ENCODE results near the gene PROK2.
A peak's percentile ranks its signal among the peaks of the same experiment; 100 is the strongest.

PROK2 gene, protein sequence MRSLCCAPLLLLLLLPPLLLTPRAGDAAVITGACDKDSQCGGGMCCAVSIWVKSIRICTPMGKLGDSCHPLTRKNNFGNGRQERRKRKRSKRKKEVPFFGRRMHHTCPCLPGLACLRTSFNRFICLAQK

GRCh38 chr3:71784914-71785531 is at the start of gene PROK2:
TSS of gene PROK2 (minus strand) at chr3:71785148. CDS start at chr3:71785052, 96 bp downstream.
- DNase-seq (ENCODE audit: low read depth in 2 of 2) = peak in 1 of 2 donors; percentile 13

DNA sequence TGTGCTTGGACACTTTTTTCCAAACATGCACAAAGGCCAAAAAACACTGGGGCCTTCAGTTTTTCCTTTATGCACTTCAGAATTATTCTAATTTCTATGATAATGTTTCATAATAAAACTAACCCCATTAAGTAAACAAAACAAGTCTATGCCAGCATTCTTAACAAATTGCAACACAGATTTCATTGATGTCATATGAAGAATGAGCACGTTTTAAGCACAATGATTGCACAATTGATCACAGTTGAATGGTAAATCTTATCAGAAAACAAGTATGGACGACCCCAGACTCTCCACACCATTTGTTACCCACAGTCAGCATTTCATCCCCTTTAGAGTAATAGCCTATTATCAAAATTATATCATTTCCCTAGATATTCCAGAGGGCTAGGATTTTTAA is 46.7 kb upstream of the PROK2 start:
- no peak for DNase-seq (ENCODE audit: low read depth in 2 of 2)

GRCh38 chr3:71825551-71826283 is 40.8 kb upstream of the PROK2 start:
- DNase-seq (ENCODE audit: low read depth in 2 of 2) = no peak

DNA sequence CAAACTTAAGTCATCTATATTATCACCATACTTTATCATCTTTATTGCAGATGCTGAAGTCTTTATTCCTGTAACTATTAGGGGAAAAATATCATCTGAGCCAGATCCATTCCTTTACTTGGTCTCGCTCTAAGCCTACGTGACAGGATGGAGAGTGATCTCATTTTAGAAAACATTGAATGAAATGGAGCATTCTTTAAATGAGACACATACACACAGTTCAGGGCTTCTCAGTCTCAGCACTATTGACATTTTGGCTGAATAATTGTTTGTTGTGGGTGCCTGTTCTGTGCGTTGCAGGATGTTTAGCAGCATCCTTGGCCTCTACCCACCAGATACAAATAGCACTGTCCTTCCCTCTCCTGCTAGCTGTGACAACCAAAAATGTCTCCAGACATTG is 36.2 kb upstream of the PROK2 start:
- DNase-seq (ENCODE audit: low read depth in 2 of 2) = no peak

DNA sequence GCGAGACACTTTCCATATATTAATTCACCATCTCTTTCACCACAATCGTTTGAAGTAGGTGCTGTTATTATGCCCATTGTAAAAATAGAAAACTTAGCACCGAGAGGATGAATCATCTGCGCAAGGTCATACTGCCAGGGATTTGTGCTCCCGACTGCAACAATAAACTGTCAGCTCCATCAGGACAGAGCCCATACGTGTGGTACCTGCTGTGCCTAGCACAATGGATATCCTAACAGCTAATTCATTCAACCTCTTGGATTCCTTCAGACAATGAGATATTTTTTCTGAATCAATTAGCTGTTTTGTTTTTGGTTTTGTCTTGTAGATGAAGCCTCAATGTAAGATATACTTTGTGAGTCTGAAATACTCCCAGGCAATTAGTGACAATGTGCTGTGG is 32.3 kb upstream of the PROK2 start:
- DNase-seq (ENCODE audit: low read depth in 2 of 2) = no peak

DNA sequence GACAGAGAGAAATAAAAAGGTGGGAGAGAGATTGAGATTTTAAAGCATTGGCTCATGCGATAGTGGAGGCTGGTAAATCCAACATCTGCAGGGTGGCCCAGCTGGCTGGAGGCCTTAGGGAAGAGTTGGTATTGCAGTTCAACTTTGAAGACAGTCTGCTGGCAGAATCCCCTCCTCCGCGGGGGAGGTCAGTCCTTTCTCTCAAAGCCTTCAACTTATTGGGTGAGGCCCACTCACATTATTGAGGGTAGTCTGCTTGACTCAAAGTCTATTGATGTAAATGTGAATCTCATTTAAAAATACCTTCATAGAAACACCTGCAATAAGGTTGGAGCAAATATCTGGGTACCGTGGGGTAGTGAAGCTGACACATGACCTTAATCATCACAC is 31.8 kb upstream of the PROK2 start:
- DNase-seq (ENCODE audit: low read depth in 2 of 2) = no peak

GRCh38 chr3:71815340-71816067 is 30.6 kb upstream of the PROK2 start:
- DNase-seq (ENCODE audit: low read depth in 2 of 2) = no peak

- DNase-seq (ENCODE audit: low read depth in 2 of 2) = no peak
Measured at GRCh38 chr3:71813704-71814103, 28.8 kb upstream of the PROK2 start.

DNA sequence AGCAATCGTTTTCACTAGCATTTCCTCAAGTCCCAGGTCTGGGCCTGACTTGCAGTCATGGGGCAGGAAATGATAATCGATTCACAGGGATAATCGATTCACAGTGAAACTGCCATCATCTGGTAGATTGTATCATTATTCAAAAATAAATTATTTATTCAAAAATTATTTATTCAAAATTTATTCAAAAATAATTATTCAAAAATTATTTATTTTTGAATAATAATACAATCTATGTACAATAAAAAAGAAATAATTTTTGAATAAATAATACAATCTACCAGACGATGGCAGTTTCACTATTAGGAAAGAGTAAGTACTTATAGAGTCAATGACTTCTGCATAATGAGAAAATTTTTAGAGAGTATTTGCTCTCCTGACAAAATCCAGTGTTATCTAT is 28.1 kb upstream of the PROK2 start:
- DNase-seq (ENCODE audit: low read depth in 2 of 2) = no peak

DNA sequence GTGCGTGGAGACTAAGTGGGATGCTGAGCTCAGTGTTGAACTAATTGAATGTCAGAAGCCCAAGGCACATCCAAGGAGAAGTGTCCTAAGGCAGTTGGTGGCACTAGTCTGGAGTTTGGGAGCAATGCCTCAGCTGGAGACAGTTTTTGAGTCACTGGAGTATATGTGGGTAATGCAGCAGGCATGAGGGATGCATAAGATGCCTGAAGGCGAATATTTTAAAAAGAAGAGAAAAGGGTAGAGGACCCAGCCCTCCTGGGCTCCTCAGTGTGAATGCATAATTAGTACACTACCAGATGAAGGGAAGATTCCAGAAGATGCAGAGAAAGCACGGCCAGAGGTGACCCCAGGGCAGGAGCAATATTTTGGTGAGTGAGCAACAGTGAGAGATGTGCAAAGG is 25.1 kb upstream of the PROK2 start:
- no peak for DNase-seq (ENCODE audit: low read depth in 2 of 2)

DNA sequence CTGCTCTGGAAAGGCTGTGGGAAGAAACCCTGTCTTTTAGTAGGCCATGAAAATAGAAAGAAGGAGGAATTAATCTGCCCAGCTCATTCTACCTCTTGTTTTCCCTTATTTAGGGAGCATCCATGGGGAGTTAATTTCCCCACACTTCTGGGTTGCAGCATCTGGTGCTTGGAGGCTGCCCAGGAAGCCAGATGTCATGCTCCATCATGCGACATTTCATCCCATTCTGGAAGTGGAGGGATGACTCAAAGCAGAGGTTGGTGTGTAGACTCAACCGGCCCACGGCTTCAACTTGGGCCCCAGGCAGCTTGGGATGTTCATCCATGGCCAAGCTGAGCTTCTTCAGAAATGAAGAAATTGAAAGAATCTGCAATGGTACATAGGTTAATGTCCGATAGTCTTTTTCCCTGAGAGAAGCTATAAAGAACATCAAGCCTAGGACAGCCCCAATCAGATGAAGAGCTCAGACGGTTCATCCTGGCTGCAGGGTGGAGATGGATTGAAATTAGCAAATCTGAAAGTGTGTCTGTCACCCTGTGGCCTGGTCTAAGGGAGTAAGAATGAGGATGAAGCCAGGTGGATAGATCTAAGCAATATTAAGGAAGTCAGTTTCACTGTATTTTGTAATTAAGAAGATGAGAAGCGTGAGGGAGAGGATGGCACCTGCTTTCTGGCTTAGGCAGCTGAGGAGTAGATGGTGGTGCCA is 24.5 kb upstream of the PROK2 start:
- DNase-seq (ENCODE audit: low read depth in 2 of 2) = no peak

DNA sequence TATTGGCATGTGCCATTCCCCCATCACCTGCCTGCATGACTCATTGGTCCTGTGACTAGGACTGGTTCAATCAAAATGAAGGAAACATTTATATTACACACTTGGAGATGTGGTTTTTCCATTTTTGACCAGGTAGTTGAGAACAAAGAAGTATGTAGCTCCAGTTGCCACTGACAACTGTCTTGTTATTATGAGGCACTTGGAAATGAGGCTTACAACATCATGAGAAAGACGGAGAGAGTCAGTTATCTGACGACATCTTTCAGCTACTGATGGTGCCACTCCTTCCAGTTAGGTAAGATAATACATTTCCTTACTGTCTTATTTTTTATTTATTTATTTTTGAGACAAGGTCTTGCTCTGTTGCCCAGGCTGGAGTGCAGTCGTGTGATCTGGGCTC is 21.8 kb upstream of the PROK2 start:
- DNase-seq (ENCODE audit: low read depth in 2 of 2) = no peak

DNA sequence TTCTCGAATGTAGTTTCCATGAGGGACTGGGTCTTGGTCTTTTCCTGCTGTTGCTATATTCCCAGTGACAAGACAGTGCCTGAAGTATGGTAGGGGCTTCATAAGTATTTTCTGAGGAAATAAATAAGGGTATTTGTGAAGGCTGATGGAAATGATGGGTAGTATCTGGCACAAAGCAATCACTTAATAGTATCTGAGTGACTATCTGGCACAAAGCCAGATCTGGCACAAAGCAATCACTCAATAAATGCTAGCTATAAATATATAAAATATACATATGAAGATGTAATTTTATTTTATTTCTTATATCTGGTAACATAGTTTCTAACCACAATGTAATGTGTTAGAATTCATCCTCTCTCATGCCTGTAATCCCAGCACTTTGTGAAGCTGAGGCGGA is 20.7 kb upstream of the PROK2 start:
- no peak for DNase-seq (ENCODE audit: low read depth in 2 of 2)

DNA sequence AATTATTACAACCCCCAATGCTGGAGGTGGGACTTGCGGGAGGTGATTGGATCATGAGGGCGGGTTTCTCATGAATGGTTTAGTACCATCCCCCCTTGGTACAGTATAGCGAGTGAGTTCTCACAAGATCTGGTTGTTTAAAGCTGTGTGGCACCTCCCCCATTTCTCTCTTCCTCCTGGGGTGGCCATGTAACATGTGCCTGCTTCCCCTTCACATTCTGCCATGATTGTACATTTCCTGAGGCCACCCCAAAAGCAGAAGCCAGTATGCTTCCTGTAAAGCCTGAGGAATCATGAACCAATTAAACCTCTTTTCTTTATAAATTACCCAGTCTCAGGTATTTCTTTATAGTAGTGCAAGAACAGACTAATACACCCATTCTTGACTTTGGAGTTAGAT is 20.3 kb upstream of the PROK2 start:
- no peak for DNase-seq (ENCODE audit: low read depth in 2 of 2)

GRCh38 chr3:71803248-71803647 is 18.3 kb upstream of the PROK2 start:
- DNase-seq (ENCODE audit: low read depth in 2 of 2) = no peak

DNA sequence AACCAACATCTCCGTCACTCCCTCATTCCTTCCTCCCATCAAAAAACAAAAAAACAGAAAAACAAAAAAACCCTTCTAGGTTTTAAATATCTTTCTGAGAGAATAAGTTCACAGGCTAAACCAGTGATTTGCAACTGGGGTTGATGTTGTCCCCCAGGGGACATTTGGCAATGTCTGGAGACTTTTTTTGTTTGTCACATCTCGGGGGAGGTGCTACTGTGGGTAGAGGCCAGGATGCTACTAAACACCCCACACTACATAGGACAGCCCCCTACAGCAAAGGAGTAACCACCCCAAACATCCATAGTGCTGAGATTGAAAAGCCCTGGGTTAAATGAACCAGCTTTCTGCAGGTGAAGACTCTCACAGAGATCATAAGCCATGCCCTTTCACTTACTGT is 17.0 kb upstream of the PROK2 start:
- DNase-seq (ENCODE audit: low read depth in 2 of 2) = no peak

GRCh38 chr3:71800023-71800422 is 15.1 kb upstream of the PROK2 start:
- DNase-seq (ENCODE audit: low read depth in 2 of 2) = no peak

DNA sequence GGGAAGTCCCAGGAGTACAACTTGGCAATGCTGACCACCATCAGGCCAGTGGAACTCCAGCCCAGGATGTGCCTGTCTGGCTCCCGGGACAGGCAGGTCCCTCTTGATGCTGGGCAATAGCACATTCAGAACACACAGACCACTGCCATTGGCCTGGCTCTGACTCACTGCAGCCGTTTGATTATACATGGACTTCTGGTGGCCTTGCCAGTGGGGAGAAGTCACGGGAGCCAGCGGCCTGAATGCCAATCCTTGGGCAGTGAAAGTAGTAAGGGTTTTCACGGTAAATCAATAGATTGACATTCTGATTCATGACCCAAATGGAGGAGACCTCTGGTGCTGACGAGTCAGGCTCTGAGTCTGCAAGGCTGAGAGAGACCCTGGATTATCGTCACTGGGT is 12.5 kb upstream of the PROK2 start:
- DNase-seq (ENCODE audit: low read depth in 2 of 2) = no peak

DNA sequence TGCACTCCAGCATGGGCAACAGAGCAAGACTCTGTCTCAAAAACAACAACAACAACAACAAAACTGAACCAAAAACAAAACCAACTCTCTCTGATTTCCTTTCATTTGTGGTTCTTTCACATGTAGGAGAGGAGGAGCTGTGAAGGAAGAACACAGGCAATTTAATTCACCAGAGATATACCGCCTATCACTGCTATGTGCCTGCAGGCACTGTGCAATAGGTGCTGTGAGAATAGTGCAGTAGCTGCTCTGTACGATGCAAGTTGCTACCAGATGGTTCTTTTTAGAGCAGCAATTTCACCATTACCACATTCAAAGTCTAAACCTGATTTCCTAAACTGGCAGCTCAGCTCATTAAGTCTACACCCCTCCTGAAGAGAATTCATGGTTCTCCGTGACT is 11.3 kb upstream of the PROK2 start:
- no peak for DNase-seq (ENCODE audit: low read depth in 2 of 2)

DNA sequence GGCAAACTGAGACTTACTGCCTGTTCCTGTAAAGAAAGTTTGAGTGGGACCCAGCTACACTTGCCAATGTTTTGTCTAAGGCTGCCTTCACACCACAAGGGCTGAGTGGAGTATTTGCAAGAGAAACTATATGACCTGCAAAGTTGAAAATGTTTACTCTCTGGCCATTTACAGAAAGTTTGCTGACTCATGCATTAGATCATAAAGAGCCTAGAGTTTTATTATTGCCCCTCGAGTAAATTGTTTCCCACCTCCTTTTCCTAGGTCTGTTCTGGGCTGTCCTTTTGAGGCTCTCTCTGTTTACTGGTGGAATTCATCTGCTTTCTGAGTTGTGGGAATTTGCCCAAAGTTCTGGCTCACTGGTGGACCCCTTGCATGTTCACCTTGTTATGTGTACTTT is 6.7 kb upstream of the PROK2 start:
- DNase-seq (ENCODE audit: low read depth in 2 of 2) = no peak

- DNase-seq (ENCODE audit: low read depth in 2 of 2) = no peak
Measured at GRCh38 chr3:71789922-71790321, 5.0 kb upstream of the PROK2 start.

GRCh38 chr3:71787851-71788405 is 3.0 kb upstream of the PROK2 start:
- no peak for DNase-seq (ENCODE audit: low read depth in 2 of 2)

All from stimulated activated CD8-positive, alpha-beta memory T cell treated with anti-CD3 and anti-CD28 coated beads, Interleukin-15, amount 100 ng/mL, for 4 hours (primary cell).